ENCODE results near the gene BCL7B. TPM values are rescaled to one million over a fixed set of nuclear protein-coding genes. Genes with fewer than 3 reads are reported as not detected.
"Not testable (repeated sequence)": the region's sequence is repeated elsewhere in the genome, so short reads cannot be mapped to it uniquely, and the experiment has no call there.

The BCL7B gene
- total RNA-seq, 1 donor from 2014 or later, result 52.8 TPM

- TF ChIP-seq, protein P1, sequence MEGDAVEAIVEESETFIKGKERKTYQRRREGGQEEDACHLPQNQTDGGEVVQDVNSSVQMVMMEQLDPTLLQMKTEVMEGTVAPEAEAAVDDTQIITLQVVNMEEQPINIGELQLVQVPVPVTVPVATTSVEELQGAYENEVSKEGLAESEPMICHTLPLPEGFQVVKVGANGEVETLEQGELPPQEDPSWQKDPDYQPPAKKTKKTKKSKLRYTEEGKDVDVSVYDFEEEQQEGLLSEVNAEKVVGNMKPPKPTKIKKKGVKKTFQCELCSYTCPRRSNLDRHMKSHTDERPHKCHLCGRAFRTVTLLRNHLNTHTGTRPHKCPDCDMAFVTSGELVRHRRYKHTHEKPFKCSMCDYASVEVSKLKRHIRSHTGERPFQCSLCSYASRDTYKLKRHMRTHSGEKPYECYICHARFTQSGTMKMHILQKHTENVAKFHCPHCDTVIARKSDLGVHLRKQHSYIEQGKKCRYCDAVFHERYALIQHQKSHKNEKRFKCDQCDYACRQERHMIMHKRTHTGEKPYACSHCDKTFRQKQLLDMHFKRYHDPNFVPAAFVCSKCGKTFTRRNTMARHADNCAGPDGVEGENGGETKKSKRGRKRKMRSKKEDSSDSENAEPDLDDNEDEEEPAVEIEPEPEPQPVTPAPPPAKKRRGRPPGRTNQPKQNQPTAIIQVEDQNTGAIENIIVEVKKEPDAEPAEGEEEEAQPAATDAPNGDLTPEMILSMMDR (IDR thresholded peaks at IDR 0.05), result no peak
Measured at GRCh38 chr7:73526896-73527821, 30.3 kb downstream of the BCL7B start.

GRCh38 chr7:73526158-73526494 lies 31.4 kb downstream of the BCL7B start:
- H3K36me3 ChIP-seq; H3K27ac ChIP-seq; H3K4me3 ChIP-seq; ATAC-seq; H3K9me3 ChIP-seq; H3K27me3 ChIP-seq (ENCODE audit: low read depth); intact Hi-C loops (cut with DNase I); H3K4me1 ChIP-seq; DNase-seq: not testable (repeated sequence)

More at GRCh38 chr7:73526896-73527821, 30.3 kb downstream of the BCL7B start:
- intact Hi-C loops (cut with DNase I), result no loop called here
- DNase-seq (no peak), ATAC-seq (no peak)
- H3K27me3 ChIP-seq (ENCODE audit: low read depth), result no peaks in the 10 kb centered on the region
- no peaks in the 10 kb centered on the region for H3K9me3 ChIP-seq
- no peak overlapping the region for H3K27ac ChIP-seq
- peaks cover 8% of the 10 kb centered on the region for H3K4me1 ChIP-seq
- H3K36me3 ChIP-seq, result no peaks in the 10 kb centered on the region
- no peak overlapping the region for H3K4me3 ChIP-seq

DNA sequence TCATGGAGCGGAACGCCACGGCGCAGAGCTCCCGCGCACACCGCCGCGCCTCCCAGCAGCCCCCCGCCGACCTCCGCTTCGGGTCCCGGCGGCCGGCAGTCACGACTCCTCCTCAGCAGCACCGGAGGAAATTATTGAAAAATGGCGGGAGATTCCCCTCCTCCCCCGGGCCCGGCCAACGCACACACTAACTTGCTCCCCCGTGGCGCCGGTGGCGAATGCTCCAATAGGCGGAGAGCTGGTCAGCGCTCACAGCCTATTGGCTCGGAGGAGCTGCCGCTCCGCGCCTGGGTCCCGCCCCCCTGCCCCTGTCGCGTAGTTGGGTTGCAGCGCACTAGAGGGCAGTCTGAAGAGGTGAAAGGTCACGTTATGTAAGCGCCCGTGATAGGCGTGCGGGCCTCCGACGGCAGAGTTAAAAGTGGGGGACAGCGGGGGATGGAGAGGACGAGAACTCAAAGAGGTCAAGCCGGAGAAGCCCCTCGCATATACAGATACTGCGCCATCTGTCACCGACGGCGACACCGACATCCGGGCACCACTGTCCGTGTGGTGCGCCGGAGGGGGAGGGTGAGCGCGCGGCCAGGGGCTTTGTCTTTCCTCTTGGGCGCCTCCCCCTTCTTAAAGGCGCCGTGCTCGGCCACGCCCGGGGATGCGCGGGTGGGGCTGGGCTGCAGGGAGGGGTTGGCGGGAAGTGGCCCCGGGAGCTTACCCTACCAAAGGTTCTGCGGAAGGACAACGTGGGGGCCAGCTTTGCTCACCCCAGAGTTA lies 35.2 kb downstream of the BCL7B start, which contains the start of gene BAZ1B:
TSS of gene BAZ1B (minus strand) at position 189 of the 768 bp plus-strand sequence. CDS start 360 bp downstream, outside the sequence.
- ATAC-seq (peak; percentile 99), DNase-seq (peak; percentile 99)
- peak within 1 kb of the TSS; percentile 87 for H3K4me3 ChIP-seq
- TF ChIP-seq, protein P1 (IDR thresholded peaks at IDR 0.05), result peak; percentile 21
- peak within 1 kb of the TSS; percentile 93 for H3K27ac ChIP-seq
- no peaks in the 10 kb centered on the region for H3K9me3 ChIP-seq
- intact Hi-C loops (cut with DNase I), result no loop called here
- H3K4me1 ChIP-seq, result peaks cover 44% of the 10 kb centered on the region
- H3K27me3 ChIP-seq (ENCODE audit: low read depth), result no peaks in the 10 kb centered on the region
- H3K36me3 ChIP-seq, result peaks cover 5% of the 10 kb centered on the region

GRCh38 chr7:73521636-73522104 lies 35.8 kb downstream of the BCL7B start:
- TF ChIP-seq, protein P1 (IDR thresholded peaks at IDR 0.05), result no peak
- Histone ChIP-seq H3K4me3 (peak overlapping the region; percentile 87), H3K27me3 (ENCODE audit: low read depth) (no peaks in the 10 kb centered on the region), H3K36me3 (peaks cover 11% of the 10 kb centered on the region), H3K9me3 (no peaks in the 10 kb centered on the region), H3K27ac (peak overlapping the region; percentile 93), H3K4me1 (peaks cover 50% of the 10 kb centered on the region)
- ATAC-seq (peak; percentile 84 to 87), DNase-seq (no peak)
- intact Hi-C loops (cut with DNase I), result no loop called here

DNA sequence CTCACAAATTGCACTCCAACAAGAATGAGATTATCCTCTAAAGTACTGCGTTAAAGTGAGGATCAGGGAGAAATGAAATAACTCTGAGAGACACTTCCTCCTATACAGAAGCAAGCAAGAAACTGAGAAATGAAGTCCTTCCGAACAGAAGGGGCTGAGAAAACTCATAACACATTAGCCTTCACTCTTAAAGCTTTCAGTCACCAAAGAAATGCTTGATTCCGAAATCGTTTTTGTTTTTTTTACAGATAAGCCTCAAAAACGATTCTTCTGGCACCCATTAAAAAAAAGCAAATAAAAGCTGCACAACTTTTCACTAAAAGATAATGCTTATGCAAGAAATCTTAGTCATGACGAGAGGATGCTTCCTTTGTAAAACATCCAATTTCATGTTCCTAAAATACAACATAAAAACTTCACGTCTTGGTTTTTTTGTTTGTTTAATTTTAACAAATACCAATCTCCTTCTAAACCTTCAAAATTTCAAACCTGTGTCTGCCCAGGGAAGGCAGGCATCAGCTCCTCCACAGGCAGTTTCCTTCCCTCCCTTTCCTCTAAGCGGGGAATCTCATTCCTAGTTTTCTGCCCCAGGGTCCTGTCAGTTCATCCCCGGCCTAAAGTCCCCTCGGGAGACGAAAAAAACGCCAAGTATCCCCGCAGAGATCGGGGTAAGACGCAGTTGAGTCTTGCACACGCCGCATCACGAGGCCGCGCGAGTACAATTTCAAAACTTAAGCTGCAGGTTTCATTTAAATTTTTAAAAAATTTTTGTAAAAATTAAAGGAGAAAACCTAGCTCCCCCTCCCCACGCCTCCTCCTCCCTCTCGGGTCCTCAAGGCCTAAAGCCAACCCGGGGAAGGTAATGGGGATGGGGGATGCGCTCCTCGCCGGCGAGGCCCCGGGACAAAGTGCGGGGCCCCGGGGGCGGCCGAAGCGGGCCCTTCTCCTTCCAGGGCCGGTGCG lies 36.5 kb downstream of the BCL7B start:
- DNase-seq, result peak; percentile 42

More for the DNA sequence above, 36.5 kb downstream of the BCL7B start:
- no peaks in the 10 kb centered on the region for H3K27me3 ChIP-seq (ENCODE audit: low read depth)
- H3K4me3 ChIP-seq, result peak overlapping the region; percentile 87
- TF ChIP-seq, protein P1 (IDR thresholded peaks at IDR 0.05), result no peak
- H3K9me3 ChIP-seq, result no peaks in the 10 kb centered on the region
- H3K36me3 ChIP-seq, result peaks cover 19% of the 10 kb centered on the region
- H3K4me1 ChIP-seq, result peaks cover 55% of the 10 kb centered on the region
- no peak for ATAC-seq
- intact Hi-C loops (cut with DNase I), result no loop called here
- H3K27ac ChIP-seq, result peak overlapping the region; percentile 93
